H1 (cell line): ENCODE results near the gene FAM151A. TPM values are rescaled to one million over a fixed set of nuclear protein-coding genes. Genes with fewer than 3 reads are reported as not detected.

Source experiments
- ATF2 ChIP-seq: IDR thresholded peaks from 2 replicates; pipeline ENCODE4 v1.6.1; 2012; ENCODE audit warnings: low read length, inconsistent platforms
- CEBPB ChIP-seq: IDR thresholded peaks from 2 replicates; pipeline ENCODE4 v1.6.1; 2012; ENCODE audit warnings: low read depth, low read length
- E2F6 ChIP-seq: IDR thresholded peaks from 2 replicates; pipeline ENCODE4 v1.6.1; 2012; ENCODE audit warnings: inconsistent platforms
- GABPA ChIP-seq: IDR thresholded peaks from 2 replicates; pipeline ENCODE4 v1.6.1; 2011; ENCODE audit warnings: mild to moderate bottlenecking, low read length, moderate library complexity, borderline replicate concordance; ENCODE audit not compliant: insufficient read depth
- GTF2F1 ChIP-seq: IDR thresholded peaks from 2 replicates; pipeline ENCODE4 v1.6.1; 2012; ENCODE audit warnings: low read depth, low read length, improper control_type of control experiment, borderline replicate concordance
- NANOG ChIP-seq: IDR thresholded peaks from 2 replicates; pipeline ENCODE4 v1.6.1; 2011; ENCODE audit warnings: low read length, low read depth, mild to moderate bottlenecking, inconsistent platforms; ENCODE audit not compliant: insufficient read depth, poor library complexity, severe bottlenecking
- POLR2A ChIP-seq, 2 experiments: IDR thresholded peaks; 1 replicate in 1 of 2; 2 replicates in 1 of 2; pipeline ENCODE4 v1.6.1; 2011; ENCODE audit warnings: low read depth in 2 of 2, low read length in 2 of 2, mild to moderate bottlenecking in 2 of 2; ENCODE audit errors: control extremely low read depth in 1 of 2
- RXRA ChIP-seq: IDR thresholded peaks from 2 replicates; pipeline ENCODE4 v1.6.1; 2011; ENCODE audit warnings: low read depth, mild to moderate bottlenecking, low read length, moderate library complexity; ENCODE audit not compliant: insufficient read depth
- TEAD4 ChIP-seq: IDR thresholded peaks from 2 replicates; pipeline ENCODE4 v1.6.1; 2012; ENCODE audit warnings: low read depth, low read length, inconsistent platforms, mixed read lengths
- polyA plus RNA-seq, 7 experiments: library from polyadenylated mRNA; depleted of rRNA in 3 of 7; stranded (reverse) in 5 of 7; unstranded in 2 of 7; fragments of >200 nt in 5 of 7; fragments of 200-250 nt in 2 of 7; gene quantifications; 1 replicate in 5 of 7; 2 replicates in 1 of 7; 4 replicates in 1 of 7; pipeline versions ENCODE4 v1.2.1 to v1.2.3, GENCODE V29; 2011 to 2013; ENCODE audit warnings: missing spikeins in 2 of 7, mixed read lengths in 2 of 7
- total RNA-seq: library from RNA; stranded (reverse); fragmentation: NEBNext Ultra II Directional; extraction: Animal tissue kit (Norgen Biotek cat#: 25700); gene quantifications from 2 replicates; pipeline ENCODE4 v1.2.1, GENCODE V29; 2021

Gene FAM151A
- total and polyA plus RNA-seq, 2 of the 8 experiments (the other 6 are each of a cell fraction or from before 2014, with no cell fraction given) = not detected

DNA sequence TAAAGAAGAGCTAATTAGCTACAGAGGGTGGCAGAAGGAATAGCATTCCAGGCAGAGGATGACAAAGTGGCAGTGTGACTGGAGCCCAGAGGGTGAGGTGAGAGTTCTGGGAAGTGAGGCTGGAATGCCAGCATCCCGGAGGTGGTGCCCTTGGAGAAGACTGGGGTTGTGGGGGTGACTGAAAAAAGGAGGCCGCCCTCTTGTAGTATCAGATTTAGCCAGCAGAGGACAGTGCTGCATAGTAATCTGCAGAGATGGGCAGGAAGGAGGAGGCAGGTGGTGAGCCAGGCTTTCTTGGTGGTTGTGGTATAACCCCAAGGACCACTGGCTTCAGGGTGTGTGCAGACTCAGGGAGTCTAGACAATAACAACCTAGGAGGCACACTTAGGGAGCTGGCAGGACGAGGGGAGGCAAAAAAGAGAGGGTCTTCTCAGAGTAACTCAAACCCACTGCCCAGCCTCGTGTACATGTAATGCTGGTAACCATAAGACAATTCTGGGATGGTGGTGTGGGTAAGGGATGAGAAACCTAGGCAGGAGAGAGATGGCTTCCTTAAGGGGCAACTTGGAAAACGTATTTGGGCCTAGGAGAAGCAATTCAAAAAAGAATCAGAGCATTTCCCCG is 48.8 kb upstream of the FAM151A start (continued):
- no peak for TF ChIP-seq NANOG
- no peak for TF ChIP-seq GTF2F1
- TF ChIP-seq POLR2A (IDR thresholded peaks at IDR 0.05; ENCODE audit: control extremely low read depth in 1 of 2, low read depth in 2 of 2, low read length in 2 of 2) = no peak
- peak; percentile 36; the same call in 1 of the 2 replicates for TF ChIP-seq ATF2
- peak; percentile 36; the same call in 1 of the 2 replicates for TF ChIP-seq GABPA
- no peak for TF ChIP-seq CEBPB
- no peak for TF ChIP-seq E2F6
- TF ChIP-seq RXRA = no peak
- TF ChIP-seq TEAD4 = peak; percentile 75
